ENCODE measurements around the gene IFI30. TPM values are rescaled to one million over a fixed set of nuclear protein-coding genes. Genes with fewer than 3 reads are reported as not detected.

The IFI30 gene
- total RNA-seq, 1 experiment from 2014 or later = not detected

GRCh38 chr19:18203863-18204393, 30.3 kb downstream of the IFI30 start, which contains the start of gene RAB3A:
RAB3A (minus strand) TSS chr19:18204042; CDS start chr19:18202740, 1,302 bp downstream.
- peak; percentile 100 for DNase-seq (ENCODE audit: low spot score)
- BruUV-seq (replicated peaks) = no TSS peak
- Histone ChIP-seq H3K9me3 (ENCODE audit: low read depth, low read length, poor library complexity, severe bottlenecking) (no peaks in the 10 kb centered on the region), H3K4me3 (ENCODE audit: low read depth, low read length, poor library complexity, severe bottlenecking) (peak within 1 kb of the TSS; percentile 60), H3K4me1 (ENCODE audit: insufficient read depth, low read length, poor library complexity, severe bottlenecking) (peaks cover 12% of the 10 kb centered on the region), H3K27ac (ENCODE audit: low read depth, low read length, poor library complexity, severe bottlenecking) (peak within 1 kb of the TSS; percentile 86), H3K36me3 (ENCODE audit: insufficient read depth, low read length, poor library complexity, severe bottlenecking) (peaks cover 5% of the 10 kb centered on the region), H3K27me3 (replicated peaks; ENCODE audit: insufficient read depth, low read depth, low read length, poor library complexity) (no peaks in the 10 kb centered on the region)
- POLR2A ChIA-PET (ENCODE audit: low non-redundant PET) = no interaction called here
- intact Hi-C loops (cut with micrococcal nuclease; ENCODE audit: unreplicated experiment) = loop anchor here (5.0 kb wide), 2 partner anchors 118 to 213 kb away; partner anchors contain the start of genes LSM4 and SSBP4
- CTCF ChIA-PET = interaction anchor here (0.6 to 2.3 kb wide), 3 partner anchors 48 to 124 kb away, joined by 3 to 6 read pairs (median 4); no protein-coding TSS in a partner anchor
- TF ChIP-seq EZH2 (IDR thresholded peaks at IDR 0.05; ENCODE audit: borderline replicate concordance, low read depth, low read length, poor library complexity, severe bottlenecking) (no peak), CTCF (conservative IDR thresholded peaks at IDR 0.05; ENCODE audit: low read depth, low read length) (no peak)

GRCh38 chr19:18204394-18205199, 31.0 kb downstream of the IFI30 start:
- intact Hi-C loops (cut with micrococcal nuclease; ENCODE audit: unreplicated experiment) = loop anchor here (5.0 kb wide), 2 partner anchors 118 to 213 kb away; partner anchors contain the start of genes LSM4 and SSBP4
- peak; percentile 77 for DNase-seq (ENCODE audit: low spot score)
- Histone ChIP-seq H3K27ac (ENCODE audit: low read depth, low read length, poor library complexity, severe bottlenecking) (peak overlapping the region; percentile 86), H3K4me1 (ENCODE audit: insufficient read depth, low read length, poor library complexity, severe bottlenecking) (peaks cover 12% of the 10 kb centered on the region), H3K9me3 (ENCODE audit: low read depth, low read length, poor library complexity, severe bottlenecking) (no peaks in the 10 kb centered on the region), H3K36me3 (ENCODE audit: insufficient read depth, low read length, poor library complexity, severe bottlenecking) (no peaks in the 10 kb centered on the region), H3K4me3 (ENCODE audit: low read depth, low read length, poor library complexity, severe bottlenecking) (peak overlapping the region; percentile 60), H3K27me3 (replicated peaks; ENCODE audit: insufficient read depth, low read depth, low read length, poor library complexity) (no peaks in the 10 kb centered on the region)
- no TSS peak for BruUV-seq (replicated peaks)
- TF ChIP-seq CTCF (conservative IDR thresholded peaks at IDR 0.05; ENCODE audit: low read depth, low read length) = no peak
- TF ChIP-seq EZH2 (IDR thresholded peaks at IDR 0.05; ENCODE audit: borderline replicate concordance, low read depth, low read length, poor library complexity, severe bottlenecking) = no peak
- POLR2A ChIA-PET (ENCODE audit: low non-redundant PET) = no interaction called here
- CTCF ChIA-PET = interaction anchor here (0.6 to 2.3 kb wide), 2 partner anchors 47 to 68 kb away, joined by 3 to 6 read pairs; no protein-coding TSS in a partner anchor

- peaks cover 12% of the 10 kb centered on the region for H3K4me1 ChIP-seq (ENCODE audit: insufficient read depth, low read length, poor library complexity, severe bottlenecking)
- ChIA-PET CTCF (interaction anchor here (2.3 kb wide), 1 partner anchor 46 kb away, joined by 6 read pairs; no protein-coding TSS in a partner anchor), POLR2A (ENCODE audit: low non-redundant PET) (no interaction called here)
- intact Hi-C loops (cut with micrococcal nuclease; ENCODE audit: unreplicated experiment) = no loop called here
- H3K27me3 ChIP-seq (replicated peaks; ENCODE audit: insufficient read depth, low read depth, low read length, poor library complexity) = no peaks in the 10 kb centered on the region
- peak overlapping the region; percentile 60 for H3K4me3 ChIP-seq (ENCODE audit: low read depth, low read length, poor library complexity, severe bottlenecking)
- BruUV-seq (replicated peaks) = no TSS peak
- DNase-seq (ENCODE audit: low spot score) = peak; percentile 68
- H3K9me3 ChIP-seq (ENCODE audit: low read depth, low read length, poor library complexity, severe bottlenecking) = no peaks in the 10 kb centered on the region
- H3K36me3 ChIP-seq (ENCODE audit: insufficient read depth, low read length, poor library complexity, severe bottlenecking) = no peaks in the 10 kb centered on the region
- H3K27ac ChIP-seq (ENCODE audit: low read depth, low read length, poor library complexity, severe bottlenecking) = peak overlapping the region; percentile 86
- no peak for TF ChIP-seq CTCF (conservative IDR thresholded peaks at IDR 0.05; ENCODE audit: low read depth, low read length)
Measured at GRCh38 chr19:18205200-18205892, 31.7 kb downstream of the IFI30 start.
